Activated T-helper 1 cell treated with anti-CD3 and anti-CD28 coated beads, Interleukin-12 subunit alpha, Interleukin-12 subunit beta, Interleukin-2, Interleukin-4 antibody, amounts not matched to agents 30 ng/mL and 10 ng/mL and 1 ng/mL, durations not matched to agents 14 hours and 24 hours and 36 hours (primary cell): ENCODE results near the gene JAZF1. TPM values are rescaled to one million over a fixed set of nuclear protein-coding genes. Genes with fewer than 3 reads are reported as not detected.
A peak's percentile ranks its signal among the peaks of the same experiment; 100 is the strongest.
"Not testable (repeated sequence)": the region's sequence is repeated elsewhere in the genome, so short reads cannot be mapped to it uniquely, and the experiment has no call there.

Experiments
- DNase-seq: peaks from one replicate; pipeline ENCODE4 v3.0.0; 2021; ENCODE audit warnings: low spot score
- H3K27ac Mint-ChIP-seq: one replicate; pipeline ENCODE4 v1.8.0; 2021; ENCODE audit warnings: mild to moderate bottlenecking, mixed read lengths
- H3K27me3 Mint-ChIP-seq: one replicate; pipeline ENCODE4 v1.8.0; 2022; ENCODE audit warnings: mild to moderate bottlenecking, moderate library complexity, mixed read lengths; ENCODE audit not compliant: insufficient read depth
- H3K36me3 Mint-ChIP-seq: one replicate; pipeline ENCODE4 v1.8.0; 2021; ENCODE audit warnings: low read depth, mixed read lengths
- H3K4me1 Mint-ChIP-seq: one replicate; pipeline ENCODE4 v1.8.0; 2021; ENCODE audit warnings: low read depth, mixed read lengths
- H3K4me3 Mint-ChIP-seq: one replicate; pipeline ENCODE4 v1.8.0; 2021; ENCODE audit warnings: mild to moderate bottlenecking, moderate library complexity, mixed read lengths
- H3K9me3 Mint-ChIP-seq: one replicate; pipeline ENCODE4 v1.8.0; 2021; ENCODE audit warnings: mixed read lengths
- intact Hi-C: fragments of 100-400 bp; cut with micrococcal nuclease; formaldehyde crosslinking; loops from one replicate; pipeline ENCODE4 v1.15.1; 2024
- total RNA-seq: library from RNA; stranded (reverse); gene quantifications from 2 replicates; pipeline ENCODE4 v1.2.3, GENCODE V29; 2022

The JAZF1 gene
- total RNA-seq, 1 donor from 2014 or later: 9.8 TPM

DNA sequence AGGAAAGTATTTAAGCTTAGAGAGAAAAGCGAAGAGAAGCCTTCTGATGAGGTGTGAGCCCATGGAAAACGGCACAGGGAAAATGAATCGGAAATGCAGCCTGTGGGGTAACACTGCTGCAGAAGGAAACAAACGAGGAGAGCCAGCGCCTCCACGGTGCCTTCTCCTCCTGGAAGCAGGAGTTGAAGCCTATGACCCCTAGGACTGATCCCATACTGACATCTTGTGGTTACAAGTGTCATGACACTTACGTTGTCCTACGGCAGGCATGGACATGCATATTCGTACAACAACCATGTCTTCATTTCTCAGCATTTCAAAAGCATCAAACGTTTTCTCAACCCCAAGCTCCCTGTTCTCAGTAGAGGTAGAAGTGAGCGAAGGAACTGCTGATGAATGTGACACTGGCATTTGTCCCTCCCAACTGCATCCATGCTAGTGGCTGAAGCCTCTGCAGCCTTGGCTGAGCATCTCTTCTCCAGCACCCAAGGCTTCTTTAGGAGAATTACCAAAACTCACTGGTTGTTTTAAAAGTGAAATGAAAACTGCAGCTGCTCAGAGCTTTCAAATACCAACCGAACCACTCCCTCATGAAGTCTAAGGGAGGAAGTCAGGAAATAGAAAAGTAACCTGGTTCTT lies 160.2 kb downstream of the JAZF1 start:
- H3K27me3 Mint-ChIP-seq: peaks cover 7% of the 10 kb centered on the region
- peak; percentile 26 for DNase-seq
- H3K27ac Mint-ChIP-seq: no peak overlapping the region
- intact Hi-C loops: loop anchor here (1.0 to 5.0 kb wide), 4 partner anchors 99 to 824 kb away; no protein-coding TSS in a partner anchor
- no peak overlapping the region for H3K4me3 Mint-ChIP-seq
- peaks cover 7% of the 10 kb centered on the region for H3K4me1 Mint-ChIP-seq
- no peaks in the 10 kb centered on the region for H3K9me3 Mint-ChIP-seq
- H3K36me3 Mint-ChIP-seq: no peaks in the 10 kb centered on the region

DNA sequence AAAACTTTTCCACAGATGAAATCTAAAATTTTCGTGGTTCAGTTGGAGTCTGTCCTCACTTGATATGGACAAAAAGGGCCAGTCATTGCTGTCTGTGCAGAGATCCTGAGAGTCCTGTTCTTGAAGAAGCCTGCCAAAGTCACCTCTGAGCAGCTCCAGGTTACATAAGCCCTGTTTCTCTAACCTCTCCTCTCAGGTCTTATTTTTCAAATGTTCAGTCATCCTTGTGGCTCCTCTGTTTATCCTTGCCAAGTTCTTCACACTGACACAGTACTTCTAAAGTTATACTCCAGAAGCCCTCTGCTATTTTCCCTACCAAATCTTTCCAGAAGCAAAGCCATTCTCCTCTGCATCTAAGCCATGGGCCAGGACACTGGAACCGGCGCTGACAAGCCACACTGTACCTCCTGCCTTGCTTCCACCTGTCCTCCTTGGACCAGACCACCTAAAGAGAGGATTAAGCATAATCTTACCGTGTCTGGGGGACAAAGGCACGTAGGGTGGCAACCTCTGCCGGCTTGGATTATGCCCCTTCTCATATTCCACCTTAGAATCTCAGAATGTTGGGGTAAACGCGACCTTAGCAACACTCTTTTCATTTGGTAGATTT lies 161.6 kb downstream of the JAZF1 start:
- Mint-ChIP-seq H3K27me3 (peaks cover 7% of the 10 kb centered on the region), H3K4me1 (peaks cover 7% of the 10 kb centered on the region), H3K9me3 (peaks cover 6% of the 10 kb centered on the region), H3K4me3 (no peak overlapping the region), H3K27ac (no peak overlapping the region), H3K36me3 (no peaks in the 10 kb centered on the region)
- intact Hi-C loops: no loop called here
- no peak for DNase-seq

GRCh38 chr7:28018446-28018845 lies 162.1 kb downstream of the JAZF1 start:
- peaks cover 7% of the 10 kb centered on the region for H3K27me3 Mint-ChIP-seq
- H3K4me3 Mint-ChIP-seq: no peak overlapping the region
- H3K36me3 Mint-ChIP-seq: no peaks in the 10 kb centered on the region
- H3K4me1 Mint-ChIP-seq: peaks cover 7% of the 10 kb centered on the region
- intact Hi-C loops: no loop called here
- H3K9me3 Mint-ChIP-seq: peaks cover 6% of the 10 kb centered on the region
- H3K27ac Mint-ChIP-seq: no peak overlapping the region
- no peak for DNase-seq

DNA sequence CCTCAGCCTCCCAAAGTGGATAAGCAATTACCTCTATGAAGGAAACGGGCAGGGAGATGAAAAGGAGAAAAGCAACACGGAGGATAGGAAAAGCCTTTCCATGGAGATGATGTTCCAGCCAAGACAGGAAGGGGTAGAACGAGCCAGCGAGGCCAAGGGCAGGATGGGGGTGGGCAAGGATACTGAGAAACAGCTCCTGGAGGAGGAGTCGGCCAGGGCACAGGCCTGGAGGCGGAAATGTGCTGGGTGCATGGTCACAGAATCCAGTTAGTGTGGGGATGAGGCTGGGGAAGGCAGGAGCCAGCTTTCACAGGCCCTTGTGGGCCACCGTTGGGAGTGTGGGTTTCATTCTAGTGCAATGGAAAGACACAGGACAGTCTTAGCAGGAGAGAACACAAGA lies 162.6 kb downstream of the JAZF1 start:
- no peak for DNase-seq
- H3K9me3 Mint-ChIP-seq: peaks cover 6% of the 10 kb centered on the region
- peaks cover 7% of the 10 kb centered on the region for H3K4me1 Mint-ChIP-seq
- no peak overlapping the region for H3K4me3 Mint-ChIP-seq
- intact Hi-C loops: no loop called here
- peak overlapping the region; percentile 44 for H3K27ac Mint-ChIP-seq
- no peaks in the 10 kb centered on the region for H3K36me3 Mint-ChIP-seq
- H3K27me3 Mint-ChIP-seq: peaks cover 7% of the 10 kb centered on the region

- Mint-ChIP-seq H3K27ac (no peak overlapping the region), H3K4me3 (no peak overlapping the region), H3K4me1 (peaks cover 7% of the 10 kb centered on the region), H3K9me3 (peaks cover 6% of the 10 kb centered on the region), H3K36me3 (no peaks in the 10 kb centered on the region), H3K27me3 (peaks cover 7% of the 10 kb centered on the region)
- intact Hi-C loops: no loop called here
- no peak for DNase-seq
These were observed 163.2 kb downstream of the JAZF1 start for GRCh38 chr7:28017372-28017771.

GRCh38 chr7:28016297-28016696 lies 164.3 kb downstream of the JAZF1 start:
- intact Hi-C loops: no loop called here
- Mint-ChIP-seq H3K9me3 (peaks cover 6% of the 10 kb centered on the region), H3K4me1 (peaks cover 7% of the 10 kb centered on the region), H3K36me3 (no peaks in the 10 kb centered on the region), H3K27ac (no peak overlapping the region), H3K4me3 (no peak overlapping the region), H3K27me3 (peaks cover 7% of the 10 kb centered on the region)
- DNase-seq: no peak

GRCh38 chr7:28015169-28015568 lies 165.4 kb downstream of the JAZF1 start:
- no peak for DNase-seq
- H3K4me1 Mint-ChIP-seq: peaks cover 2% of the 10 kb centered on the region
- H3K27me3 Mint-ChIP-seq: peaks cover 5% of the 10 kb centered on the region
- no peaks in the 10 kb centered on the region for H3K36me3 Mint-ChIP-seq
- H3K9me3 Mint-ChIP-seq: peaks cover 6% of the 10 kb centered on the region
- no peak overlapping the region for H3K4me3 Mint-ChIP-seq
- intact Hi-C loops: no loop called here
- H3K27ac Mint-ChIP-seq: no peak overlapping the region

DNA sequence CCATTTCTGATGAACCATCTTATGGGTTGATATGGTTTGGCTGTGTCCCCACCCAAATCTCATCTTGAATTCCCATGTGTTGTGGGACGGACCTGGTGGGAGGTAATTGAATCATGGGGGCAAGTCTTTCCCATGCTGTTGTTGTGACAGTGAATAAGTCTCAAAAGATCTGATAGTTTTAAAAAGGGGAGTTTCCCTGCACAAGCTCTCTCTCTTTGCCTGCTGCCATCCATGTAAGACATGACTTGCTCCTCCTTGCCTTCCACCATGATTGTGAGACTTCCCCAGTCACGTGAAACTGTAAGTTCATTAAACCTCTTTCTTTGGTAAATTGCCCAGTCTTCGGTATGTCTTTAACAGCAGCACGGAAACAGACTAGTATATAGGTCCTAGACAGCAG lies 166.3 kb downstream of the JAZF1 start:
- H3K27me3 Mint-ChIP-seq, DNase-seq, H3K36me3 Mint-ChIP-seq, H3K4me3 Mint-ChIP-seq, H3K4me1 Mint-ChIP-seq, H3K9me3 Mint-ChIP-seq, intact Hi-C loops, H3K27ac Mint-ChIP-seq: not testable (repeated sequence)

GRCh38 chr7:28013441-28013840 lies 167.2 kb downstream of the JAZF1 start:
- Mint-ChIP-seq H3K4me1 (no peaks in the 10 kb centered on the region), H3K9me3 (peaks cover 6% of the 10 kb centered on the region), H3K27ac (no peak overlapping the region), H3K4me3 (no peak overlapping the region), H3K36me3 (no peaks in the 10 kb centered on the region), H3K27me3 (peaks cover 9% of the 10 kb centered on the region)
- intact Hi-C loops: no loop called here
- DNase-seq: no peak

DNA sequence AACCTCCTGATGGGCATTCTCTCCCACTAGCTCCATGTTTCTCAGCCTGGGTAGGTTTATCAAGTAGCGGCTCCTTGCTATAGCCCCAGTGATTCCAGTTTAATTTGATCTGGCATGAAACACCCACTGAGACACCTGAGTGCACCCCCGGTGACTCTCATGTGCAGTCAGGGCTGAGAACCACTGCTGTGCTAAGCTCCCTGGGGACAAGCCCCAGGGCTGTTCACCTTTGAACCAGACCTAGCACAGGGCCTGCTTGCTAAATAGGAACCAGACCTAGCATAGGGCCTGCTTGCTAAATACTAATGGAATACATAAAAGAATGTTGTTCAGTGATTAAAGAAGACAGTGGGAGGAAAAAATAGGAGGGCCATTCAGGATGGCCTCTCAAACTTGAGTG lies 167.6 kb downstream of the JAZF1 start:
- Mint-ChIP-seq H3K4me3 (no peak overlapping the region), H3K36me3 (no peaks in the 10 kb centered on the region), H3K27me3 (peaks cover 10% of the 10 kb centered on the region), H3K27ac (no peak overlapping the region), H3K9me3 (peaks cover 6% of the 10 kb centered on the region), H3K4me1 (no peaks in the 10 kb centered on the region)
- DNase-seq: no peak
- intact Hi-C loops: no loop called here

DNA sequence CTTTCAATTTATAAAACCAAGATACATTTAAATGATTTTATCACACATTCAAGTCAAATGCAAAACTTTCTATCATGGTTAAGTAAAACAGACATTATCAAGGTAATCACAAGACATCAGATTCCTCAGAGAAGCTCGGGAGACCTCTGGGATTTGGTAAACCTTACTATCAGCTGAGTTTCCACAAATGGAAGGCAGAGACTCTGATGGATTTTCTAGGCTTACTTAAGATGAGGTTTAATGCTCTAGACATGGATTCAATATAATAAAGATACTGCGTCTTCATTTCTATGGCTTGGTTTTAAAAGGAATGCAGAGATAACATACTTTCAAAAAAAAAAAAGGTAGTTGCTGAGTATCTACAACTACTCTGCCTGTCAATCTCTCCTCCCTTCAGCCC lies 171.7 kb downstream of the JAZF1 start:
- no peaks in the 10 kb centered on the region for H3K9me3 Mint-ChIP-seq
- H3K27me3 Mint-ChIP-seq: peaks cover 10% of the 10 kb centered on the region
- intact Hi-C loops: no loop called here
- no peaks in the 10 kb centered on the region for H3K36me3 Mint-ChIP-seq
- H3K4me1 Mint-ChIP-seq: peaks cover 9% of the 10 kb centered on the region
- no peak overlapping the region for H3K4me3 Mint-ChIP-seq
- H3K27ac Mint-ChIP-seq: no peak overlapping the region
- DNase-seq: no peak

- H3K4me1 Mint-ChIP-seq: peaks cover 9% of the 10 kb centered on the region
- H3K4me3 Mint-ChIP-seq: no peak overlapping the region
- no peaks in the 10 kb centered on the region for H3K36me3 Mint-ChIP-seq
- intact Hi-C loops: no loop called here
- H3K27me3 Mint-ChIP-seq: peaks cover 10% of the 10 kb centered on the region
- no peak for DNase-seq
- H3K9me3 Mint-ChIP-seq: no peaks in the 10 kb centered on the region
- no peak overlapping the region for H3K27ac Mint-ChIP-seq
These were observed 172.4 kb downstream of the JAZF1 start for GRCh38 chr7:28008171-28008570.

- Mint-ChIP-seq H3K4me3 (no peak overlapping the region), H3K9me3 (no peaks in the 10 kb centered on the region), H3K27me3 (peaks cover 10% of the 10 kb centered on the region), H3K36me3 (no peaks in the 10 kb centered on the region), H3K27ac (no peak overlapping the region), H3K4me1 (peaks cover 9% of the 10 kb centered on the region)
- DNase-seq: no peak
- intact Hi-C loops: no loop called here
These were observed 174.1 kb downstream of the JAZF1 start for GRCh38 chr7:28006491-28006890.

GRCh38 chr7:28005847-28006231 lies 174.8 kb downstream of the JAZF1 start:
- H3K4me3 Mint-ChIP-seq: no peak overlapping the region
- no peaks in the 10 kb centered on the region for H3K36me3 Mint-ChIP-seq
- H3K27me3 Mint-ChIP-seq: peaks cover 10% of the 10 kb centered on the region
- intact Hi-C loops: no loop called here
- H3K9me3 Mint-ChIP-seq: no peaks in the 10 kb centered on the region
- peaks cover 9% of the 10 kb centered on the region for H3K4me1 Mint-ChIP-seq
- no peak overlapping the region for H3K27ac Mint-ChIP-seq
- no peak for DNase-seq
